ENCODE results near the gene XPC. TPM values are rescaled to one million over a fixed set of nuclear protein-coding genes. Genes with fewer than 3 reads are reported as not detected.

XPC gene
- total RNA-seq, 2 donors from 2014 or later: 24.5 to 51.4 TPM

DNA sequence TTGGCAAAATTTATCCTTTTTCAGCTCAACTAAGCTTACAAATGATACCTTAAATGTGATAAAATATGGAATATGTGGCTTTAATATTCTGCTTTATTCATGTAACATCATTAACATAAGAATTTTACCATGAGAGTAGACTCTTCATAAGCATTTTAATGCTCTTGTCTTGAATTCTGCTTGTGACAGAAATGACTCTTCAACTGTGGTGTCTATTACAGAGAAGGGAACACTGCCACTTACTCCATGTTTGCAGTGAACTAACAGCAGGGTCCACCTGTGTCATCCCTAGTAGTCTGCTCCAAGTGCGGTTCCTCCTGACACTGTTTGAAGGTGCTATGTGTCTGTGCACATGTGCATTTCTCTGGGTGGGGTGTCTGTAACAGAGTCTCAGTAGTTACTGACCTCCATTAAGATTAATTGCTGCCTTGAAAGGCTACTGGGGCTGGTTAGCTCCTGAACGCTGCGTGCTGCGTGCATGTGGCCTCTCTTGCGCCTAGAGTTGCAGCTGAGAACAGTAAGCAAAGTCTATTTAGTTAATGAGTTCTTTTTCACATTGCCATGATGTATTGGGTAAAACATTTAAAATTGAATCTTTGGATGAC is 8.6 kb upstream of the XPC start:
- no peak for DNase-seq (ENCODE audit: low spot score in 2 of 2)
- Mint-ChIP-seq H3K27ac (no peak overlapping the region), H3K9me3 (peaks cover 0 to 4% of the 10 kb centered on the region in 2 donors), H3K36me3 (peaks cover 21 to 61% of the 10 kb centered on the region in 2 donors)
- no peak for ATAC-seq

DNA sequence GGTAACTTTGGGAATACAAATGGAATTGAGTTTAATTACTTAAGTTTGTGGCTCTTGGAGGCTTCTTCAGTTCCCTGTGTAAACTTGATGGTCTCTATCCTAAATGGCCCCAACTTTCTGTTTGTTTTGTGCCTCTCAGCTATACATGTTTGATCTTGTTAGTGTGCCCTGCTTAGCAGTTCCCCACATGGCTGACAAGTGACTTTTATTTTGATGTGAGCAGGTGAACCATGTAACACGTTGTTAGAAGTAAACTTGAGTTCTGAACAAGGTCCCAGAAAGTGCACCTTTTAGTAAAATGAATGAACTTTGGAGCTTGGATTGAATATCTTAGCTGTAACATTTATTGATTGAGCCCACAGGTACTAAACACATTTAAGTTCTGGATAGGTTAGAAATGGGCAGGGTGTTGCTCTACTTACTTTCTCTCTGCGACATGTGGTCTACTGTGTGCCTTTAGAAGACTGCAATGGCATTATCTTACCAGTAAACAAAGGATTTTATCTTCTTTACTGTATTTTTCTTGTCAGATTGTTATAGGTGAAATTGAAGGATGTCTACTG is 4.7 kb upstream of the XPC start:
- Mint-ChIP-seq H3K9me3 (no peaks in the 10 kb centered on the region), H3K27ac (no peak overlapping the region), H3K36me3 (peaks cover 19 to 41% of the 10 kb centered on the region in 2 donors)
- DNase-seq (ENCODE audit: low spot score in 2 of 2): no peak
- no peak for ATAC-seq

DNA sequence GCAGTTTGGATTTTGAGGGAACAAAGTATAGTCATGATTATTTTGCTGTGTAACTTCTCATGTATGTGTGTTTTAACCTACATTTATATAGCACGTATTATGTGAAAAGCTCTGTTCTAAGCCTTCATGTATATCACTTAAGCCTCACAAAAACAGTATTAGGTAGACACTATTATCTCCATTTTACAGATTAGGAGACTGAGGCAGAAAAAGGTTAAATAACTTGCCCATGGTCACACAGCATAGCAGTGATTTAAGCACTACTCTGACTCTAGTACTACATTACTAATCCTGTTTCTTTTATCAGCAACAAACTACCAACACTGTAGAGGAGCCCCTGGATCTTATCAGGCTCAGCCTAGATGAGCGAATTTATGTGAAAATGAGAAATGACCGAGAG is 2.9 kb upstream of the XPC start:
- ATAC-seq (no peak), DNase-seq (ENCODE audit: low spot score in 2 of 2) (no peak)
- Mint-ChIP-seq H3K36me3 (peaks cover 21 to 39% of the 10 kb centered on the region in 2 donors), H3K27ac (no peak overlapping the region), H3K9me3 (no peaks in the 10 kb centered on the region)

DNA sequence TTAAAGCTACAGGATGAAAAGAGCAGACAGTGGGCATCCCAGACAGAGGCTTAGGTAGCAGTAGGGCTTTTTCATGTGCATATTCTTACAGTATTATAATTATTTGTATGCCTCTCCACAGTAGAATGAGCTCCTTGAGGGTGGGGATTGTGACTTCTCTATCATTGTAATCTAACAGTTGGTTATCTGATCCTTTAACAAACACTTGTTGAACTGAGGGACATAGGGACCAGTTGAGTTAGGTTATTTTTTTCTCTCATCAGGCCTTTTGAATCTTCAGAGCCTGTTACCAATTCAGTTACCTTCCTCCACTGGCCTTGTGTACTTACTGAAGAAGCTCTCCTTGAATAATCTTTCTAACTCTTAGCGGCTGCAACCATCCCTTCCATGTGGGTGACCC is 1.4 kb upstream of the XPC start:
- H3K36me3 Mint-ChIP-seq: peaks cover 27 to 33% of the 10 kb centered on the region in 2 donors
- DNase-seq (ENCODE audit: low spot score in 2 of 2) (no peak), ATAC-seq (no peak)
- H3K27ac Mint-ChIP-seq: peak overlapping the region; percentile 99 to 100
- no peaks in the 10 kb centered on the region for H3K9me3 Mint-ChIP-seq

DNA sequence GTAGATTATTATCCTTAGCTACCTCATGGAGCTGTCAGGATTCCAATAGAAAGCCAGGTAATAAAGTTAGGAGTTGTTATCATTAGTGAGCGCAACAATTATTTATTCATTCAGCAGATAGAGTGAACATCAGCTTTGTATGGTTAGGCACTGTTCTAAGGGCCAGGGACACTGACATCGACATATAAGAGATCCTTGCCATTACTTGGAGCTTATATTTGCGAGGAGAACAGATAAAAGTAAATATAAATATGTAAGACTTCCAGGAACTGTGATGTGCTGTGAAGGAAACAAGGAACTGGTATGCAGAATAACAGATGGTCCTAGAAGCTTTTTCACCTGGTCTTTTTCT is 689 bp upstream of the XPC start:
- Mint-ChIP-seq H3K36me3 (peaks cover 27 to 32% of the 10 kb centered on the region in 2 donors), H3K27ac (peak overlapping the region; percentile 99 to 100), H3K9me3 (no peaks in the 10 kb centered on the region)
- no peak for ATAC-seq
- no peak for DNase-seq (ENCODE audit: low spot score in 2 of 2)

DNA sequence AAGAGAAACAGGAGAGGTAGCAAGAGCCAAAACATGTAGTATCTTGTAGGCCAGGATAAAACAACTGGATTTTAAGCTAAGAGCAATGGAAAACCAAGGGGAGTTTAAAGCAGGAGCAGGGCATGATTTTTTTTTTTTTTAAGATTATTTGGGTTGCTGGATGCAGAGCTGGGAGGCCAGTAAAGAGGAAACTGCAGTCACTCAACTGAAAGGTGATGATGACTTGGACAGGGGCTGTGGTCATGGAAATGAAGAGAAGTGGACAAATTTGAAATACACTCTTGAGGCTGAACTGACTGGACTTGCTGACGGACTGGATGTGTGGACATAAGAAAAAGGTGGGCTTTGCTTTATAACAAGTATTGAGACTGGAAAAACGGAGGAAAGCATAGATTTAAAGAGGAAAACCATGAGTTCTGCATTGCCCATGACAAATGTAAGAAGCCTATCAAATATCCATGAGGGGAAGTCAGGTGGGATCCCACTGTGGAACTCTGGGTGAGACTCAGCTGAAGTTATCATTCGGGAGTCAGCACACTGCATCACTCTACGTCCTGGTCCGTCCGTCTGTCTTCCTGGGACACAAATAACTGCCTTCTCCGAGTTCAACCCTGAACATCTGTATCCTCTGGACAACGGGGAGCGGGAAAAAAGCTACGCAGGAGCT is 688 bp downstream of the XPC start:
- ATAC-seq: peak; percentile 1 to 12
- Mint-ChIP-seq H3K9me3 (no peaks in the 10 kb centered on the region), H3K27ac (peak overlapping the region; percentile 98 to 99), H3K36me3 (peaks cover 26 to 27% of the 10 kb centered on the region in 2 donors)
- no peak for DNase-seq (ENCODE audit: low spot score in 2 of 2)

DNA sequence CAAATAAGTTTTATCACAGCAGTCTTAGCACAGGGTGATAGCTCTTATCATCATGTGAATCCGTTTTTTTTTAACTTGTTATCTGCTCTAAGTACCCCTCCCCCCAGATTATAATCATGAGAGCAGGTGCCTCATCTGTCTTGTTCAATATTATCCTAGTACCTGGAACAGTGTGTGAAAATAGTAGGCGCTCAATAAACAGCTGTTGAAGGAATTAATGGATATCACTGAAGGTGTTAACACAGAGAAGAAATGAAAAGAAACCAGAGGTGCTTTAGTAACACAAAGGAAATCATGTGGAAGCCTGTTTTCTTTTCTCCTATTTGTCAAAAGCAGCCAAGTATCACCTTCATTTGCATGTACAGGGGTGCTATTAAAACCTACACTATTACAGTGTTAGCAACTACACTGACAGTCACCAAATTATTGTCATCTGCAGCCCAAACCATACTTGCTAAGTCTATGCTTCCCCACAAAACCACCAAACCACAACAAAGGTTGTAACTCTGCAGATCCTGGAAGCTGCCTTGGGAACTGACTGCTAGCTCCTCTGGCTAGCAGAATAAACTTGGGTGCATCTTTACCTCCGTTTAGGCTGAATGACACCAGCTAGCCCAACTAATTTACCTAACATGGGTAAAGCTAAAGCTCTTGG is 2.9 kb downstream of the XPC start:
- Mint-ChIP-seq H3K9me3 (no peaks in the 10 kb centered on the region), H3K27ac (peak overlapping the region in 1 of 2 donors; percentile 80), H3K36me3 (peaks cover 29 to 36% of the 10 kb centered on the region in 2 donors)
- ATAC-seq (peak; percentile 59 to 70), DNase-seq (ENCODE audit: low spot score in 2 of 2) (peak in 1 of 2 donors; percentile 62)

DNA sequence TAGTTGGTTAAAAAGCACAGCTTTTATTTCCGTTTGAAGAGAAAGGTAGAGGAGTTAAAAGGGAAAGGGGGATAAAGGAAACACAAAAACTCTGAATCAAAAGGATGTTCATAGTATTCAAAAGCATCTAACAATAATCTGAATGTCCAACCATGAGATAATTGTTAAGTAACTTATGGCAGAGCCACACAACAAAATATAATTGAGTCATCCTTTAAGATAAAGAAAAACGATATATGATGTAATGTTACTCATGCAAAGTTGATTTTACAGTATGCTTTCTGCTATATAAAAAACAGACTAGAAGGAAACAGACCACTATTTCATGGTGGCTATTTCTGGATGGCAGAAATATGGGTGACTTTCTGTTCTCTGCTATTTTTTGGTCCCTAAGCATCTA is 3.9 kb downstream of the XPC start:
- ATAC-seq (no peak), DNase-seq (ENCODE audit: low spot score in 2 of 2) (no peak)
- Mint-ChIP-seq H3K36me3 (peaks cover 33 to 39% of the 10 kb centered on the region in 2 donors), H3K27ac (no peak overlapping the region), H3K9me3 (no peaks in the 10 kb centered on the region)

DNA sequence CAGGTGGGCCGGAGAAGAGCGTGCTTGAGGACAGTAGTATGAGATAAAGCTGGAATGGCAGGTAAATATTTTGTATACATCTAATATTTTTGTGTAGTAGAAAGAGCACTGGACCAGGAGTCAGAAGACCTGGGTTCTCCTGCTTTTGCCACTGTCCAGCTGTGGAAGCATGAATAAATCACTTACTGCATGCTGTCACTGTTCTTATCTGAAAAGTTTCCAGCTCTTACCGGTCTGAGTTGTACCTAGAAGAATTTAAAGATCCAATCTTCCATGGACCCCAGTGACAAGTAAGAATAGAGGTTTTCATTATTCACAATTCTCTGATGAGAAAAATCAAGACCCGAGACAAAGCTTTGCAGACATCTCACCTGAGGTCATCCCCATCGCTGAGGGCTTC is 5.9 kb downstream of the XPC start:
- no peak for DNase-seq (ENCODE audit: low spot score in 2 of 2)
- ATAC-seq: no peak
- Mint-ChIP-seq H3K36me3 (peaks cover 23 to 29% of the 10 kb centered on the region in 2 donors), H3K9me3 (no peaks in the 10 kb centered on the region), H3K27ac (no peak overlapping the region)

DNA sequence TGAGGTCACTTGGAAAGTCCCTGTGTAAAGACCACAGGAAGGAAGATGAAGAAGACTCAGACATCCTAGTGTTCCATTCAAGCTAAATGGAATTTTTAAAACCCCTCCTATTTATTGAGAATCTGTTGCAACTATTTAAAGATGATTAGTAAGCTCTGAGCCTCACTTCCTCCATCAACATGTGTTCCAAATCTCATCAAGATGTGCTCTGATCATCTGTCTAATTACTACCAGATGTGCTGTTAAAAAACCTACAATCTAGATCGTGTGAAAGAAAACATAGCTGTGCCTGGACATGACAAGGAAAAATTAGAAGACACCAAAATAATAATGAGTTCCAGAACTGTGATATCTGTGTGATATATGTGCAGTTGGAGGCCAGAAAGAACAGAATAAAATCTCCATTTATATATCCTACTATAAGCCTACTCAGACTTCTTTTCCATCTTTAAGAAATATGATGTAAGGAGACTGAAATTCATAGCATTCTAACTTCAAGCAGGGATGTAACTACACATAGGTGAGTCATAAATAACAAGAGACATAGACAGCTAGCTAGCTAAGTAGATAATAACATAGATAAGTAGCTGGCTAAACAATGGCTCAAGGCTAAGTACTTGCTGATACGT is 7.8 kb downstream of the XPC start:
- peak overlapping the region in 1 of 2 donors; percentile 22 for H3K27ac Mint-ChIP-seq

DNA sequence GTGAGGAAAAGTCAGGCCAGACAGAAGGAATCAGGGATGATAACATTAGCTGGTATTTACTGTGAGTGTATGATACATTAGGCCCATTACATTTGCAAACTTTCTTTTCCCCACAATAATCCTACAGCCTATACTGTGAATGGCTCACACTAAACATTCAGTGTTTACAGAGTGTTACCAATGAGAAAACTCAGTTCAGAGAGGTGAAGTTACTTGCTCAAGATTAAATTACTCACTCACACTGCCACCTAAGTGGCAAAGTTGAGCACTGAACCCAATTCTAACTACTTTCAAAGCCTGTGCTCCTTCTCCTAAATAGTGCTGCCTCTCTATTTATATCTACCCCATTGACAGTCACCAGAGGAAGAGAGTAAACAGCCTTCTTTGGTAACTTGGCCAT is 8.5 kb downstream of the XPC start:
- DNase-seq (ENCODE audit: low spot score in 2 of 2): no peak
- H3K27ac Mint-ChIP-seq: no peak overlapping the region
- H3K9me3 Mint-ChIP-seq: no peaks in the 10 kb centered on the region
- ATAC-seq: no peak
- peaks cover 33 to 37% of the 10 kb centered on the region in 2 donors for H3K36me3 Mint-ChIP-seq

More for the DNA sequence above, 7.8 kb downstream of the XPC start:
- ATAC-seq (no peak), DNase-seq (ENCODE audit: low spot score in 2 of 2) (no peak)
- H3K36me3 Mint-ChIP-seq: peaks cover 32 to 34% of the 10 kb centered on the region in 2 donors
- no peaks in the 10 kb centered on the region for H3K9me3 Mint-ChIP-seq

DNA sequence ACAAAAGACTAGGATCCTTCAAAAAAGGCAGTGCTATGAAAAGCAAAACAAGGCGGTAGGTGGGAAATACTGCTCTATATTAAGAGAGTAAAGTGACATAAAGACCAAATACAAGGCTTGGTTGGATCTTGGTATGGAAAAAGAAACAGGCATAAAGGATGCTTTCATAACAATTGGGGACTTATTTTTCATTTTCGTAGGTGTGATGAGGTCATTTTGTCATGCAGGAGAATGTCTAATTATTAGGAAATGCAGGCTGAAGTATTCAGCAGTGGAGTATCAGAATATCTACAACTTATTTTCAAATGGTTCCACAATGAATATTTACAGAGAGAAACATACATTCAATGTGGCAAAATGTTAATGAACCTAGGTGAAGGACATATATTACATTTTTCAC is 9.0 kb downstream of the XPC start:
- DNase-seq (ENCODE audit: low spot score in 2 of 2): no peak
- no peak for ATAC-seq
- H3K36me3 Mint-ChIP-seq: peaks cover 37 to 41% of the 10 kb centered on the region in 2 donors
- no peaks in the 10 kb centered on the region for H3K9me3 Mint-ChIP-seq
- no peak overlapping the region for H3K27ac Mint-ChIP-seq

DNA sequence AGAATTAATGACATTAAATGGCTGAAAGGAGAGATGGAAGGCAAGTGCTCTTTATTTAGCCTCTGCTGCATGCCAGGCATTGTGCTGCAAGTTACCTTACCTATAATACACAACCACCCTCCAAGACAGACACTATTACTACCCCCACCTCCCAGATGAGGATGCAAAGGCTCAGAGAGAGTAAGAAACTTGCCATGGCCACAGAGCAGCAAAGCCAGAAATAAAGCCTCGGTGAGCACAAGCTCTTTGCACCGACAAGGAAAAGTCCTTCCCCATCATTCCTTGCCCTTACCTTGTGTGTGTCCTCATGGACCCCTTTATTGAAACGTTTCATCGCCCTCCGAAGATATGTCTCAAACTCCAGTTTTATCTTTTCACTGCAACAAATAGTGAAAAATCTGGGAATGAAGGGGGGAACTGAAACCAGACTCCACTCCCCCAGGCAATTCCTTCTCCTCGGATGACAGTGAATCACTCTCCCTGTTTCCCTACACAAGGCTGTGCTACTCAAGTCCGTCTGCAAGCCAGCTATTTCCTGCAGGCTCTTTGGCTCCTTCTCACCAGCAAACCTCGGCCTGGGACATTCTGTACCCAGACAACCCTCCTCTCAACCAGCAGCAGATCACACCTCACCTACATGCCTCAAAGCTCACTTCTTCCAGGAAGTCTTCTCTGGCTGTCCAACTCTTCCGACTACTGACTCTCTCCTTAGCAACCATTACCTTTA is 11.4 kb downstream of the XPC start:
- no peak for ATAC-seq
- peaks cover 48 to 58% of the 10 kb centered on the region in 2 donors for H3K36me3 Mint-ChIP-seq

DNA sequence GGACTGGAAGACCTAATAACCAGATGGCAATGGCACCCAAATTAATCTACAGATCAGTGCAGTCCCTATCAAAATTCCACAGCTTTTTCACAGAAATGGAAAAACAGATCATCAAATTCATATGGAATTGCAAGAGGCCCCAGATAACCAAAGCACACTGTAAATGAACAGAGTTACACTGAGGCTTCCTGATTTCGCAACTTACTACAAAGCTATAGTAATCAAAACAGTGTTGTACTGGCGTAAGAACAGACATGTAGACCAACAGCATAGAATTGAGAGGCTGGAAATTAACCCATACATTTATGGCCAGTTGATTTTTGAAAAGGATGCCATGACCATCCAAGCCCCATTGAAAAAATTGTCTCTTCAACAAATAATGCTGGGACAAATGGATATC is 16.2 kb downstream of the XPC start:
- no peak overlapping the region for H3K27ac Mint-ChIP-seq
- DNase-seq (ENCODE audit: low spot score in 2 of 2) (no peak), ATAC-seq (no peak)
- H3K36me3 Mint-ChIP-seq: peaks cover 61 to 74% of the 10 kb centered on the region in 2 donors
- peaks cover 3 to 10% of the 10 kb centered on the region in 2 donors for H3K9me3 Mint-ChIP-seq

More for the DNA sequence above, 11.4 kb downstream of the XPC start:
- peak overlapping the region in 1 of 2 donors; percentile 56 for H3K27ac Mint-ChIP-seq
- DNase-seq (ENCODE audit: low spot score in 2 of 2): no peak
- H3K9me3 Mint-ChIP-seq: peaks cover 0 to 5% of the 10 kb centered on the region in 2 donors

DNA sequence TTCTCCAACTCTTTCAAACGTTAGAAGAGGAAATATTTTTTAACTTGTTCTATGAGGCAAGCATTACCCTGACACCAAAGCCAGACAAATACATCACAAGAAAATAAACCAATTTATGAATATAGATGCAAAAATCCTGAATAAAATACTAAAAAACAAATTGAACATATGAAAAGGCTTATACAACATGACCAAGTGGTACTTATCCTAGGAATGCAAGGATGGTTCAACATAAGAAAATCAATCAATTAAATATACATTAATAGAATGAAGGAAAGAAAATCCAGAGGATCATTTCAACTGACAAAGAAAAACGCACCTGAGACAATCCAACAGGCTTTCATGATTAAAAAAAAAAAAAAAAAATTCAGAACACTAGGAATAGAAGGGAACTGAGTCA is 17.1 kb downstream of the XPC start:
- Mint-ChIP-seq H3K27ac (no peak overlapping the region), H3K36me3 (peaks cover 59 to 68% of the 10 kb centered on the region in 2 donors), H3K9me3 (peaks cover 3 to 10% of the 10 kb centered on the region in 2 donors)
- DNase-seq (ENCODE audit: low spot score in 2 of 2): no peak
- ATAC-seq: no peak

DNA sequence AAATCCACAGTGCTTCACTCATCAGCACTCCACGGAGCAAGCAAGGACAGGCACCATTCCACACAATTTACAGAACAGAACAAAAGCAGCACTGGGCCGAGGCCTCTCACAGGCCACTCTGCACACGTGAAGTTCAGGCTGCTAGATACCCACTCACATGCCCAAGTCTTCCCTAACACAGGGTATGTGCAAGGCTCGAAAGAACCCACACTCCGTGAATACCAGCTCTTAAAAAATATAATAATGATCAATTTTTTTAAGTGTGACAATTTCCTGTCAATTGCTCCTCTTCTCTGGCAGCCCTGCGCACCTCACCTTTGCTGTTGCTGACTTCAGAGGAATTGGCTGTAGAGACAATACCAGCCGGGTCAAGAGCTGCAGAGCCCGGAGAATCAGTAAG is 19.0 kb downstream of the XPC start:
- H3K36me3 Mint-ChIP-seq: peaks cover 51 to 54% of the 10 kb centered on the region in 2 donors
- H3K27ac Mint-ChIP-seq: no peak overlapping the region
- DNase-seq (ENCODE audit: low spot score in 2 of 2) (no peak), ATAC-seq (no peak)
- H3K9me3 Mint-ChIP-seq: peaks cover 3 to 10% of the 10 kb centered on the region in 2 donors
